HL-60 (cell line): Measurements from ENCODE around the gene BOD1L1.

Experiments
- POLR2AphosphoS5 ChIP-seq: IDR thresholded peaks from 2 replicates; pipeline ENCODE4 v1.6.1; 2012; ENCODE audit warnings: low read depth
- TF ChIP-seq, protein P1 (sequence below): IDR thresholded peaks from one replicate; pipeline ENCODE4 v1.5.1; 2011; ENCODE audit warnings: low read length, control low read depth, inconsistent platforms; ENCODE audit not compliant: insufficient read depth

- TF ChIP-seq, protein P1, sequence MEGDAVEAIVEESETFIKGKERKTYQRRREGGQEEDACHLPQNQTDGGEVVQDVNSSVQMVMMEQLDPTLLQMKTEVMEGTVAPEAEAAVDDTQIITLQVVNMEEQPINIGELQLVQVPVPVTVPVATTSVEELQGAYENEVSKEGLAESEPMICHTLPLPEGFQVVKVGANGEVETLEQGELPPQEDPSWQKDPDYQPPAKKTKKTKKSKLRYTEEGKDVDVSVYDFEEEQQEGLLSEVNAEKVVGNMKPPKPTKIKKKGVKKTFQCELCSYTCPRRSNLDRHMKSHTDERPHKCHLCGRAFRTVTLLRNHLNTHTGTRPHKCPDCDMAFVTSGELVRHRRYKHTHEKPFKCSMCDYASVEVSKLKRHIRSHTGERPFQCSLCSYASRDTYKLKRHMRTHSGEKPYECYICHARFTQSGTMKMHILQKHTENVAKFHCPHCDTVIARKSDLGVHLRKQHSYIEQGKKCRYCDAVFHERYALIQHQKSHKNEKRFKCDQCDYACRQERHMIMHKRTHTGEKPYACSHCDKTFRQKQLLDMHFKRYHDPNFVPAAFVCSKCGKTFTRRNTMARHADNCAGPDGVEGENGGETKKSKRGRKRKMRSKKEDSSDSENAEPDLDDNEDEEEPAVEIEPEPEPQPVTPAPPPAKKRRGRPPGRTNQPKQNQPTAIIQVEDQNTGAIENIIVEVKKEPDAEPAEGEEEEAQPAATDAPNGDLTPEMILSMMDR, result no peak
- TF ChIP-seq POLR2AphosphoS5, result no peak
Observed at GRCh38 chr4:13641084-13641483, 13.6 kb upstream of the BOD1L1 start.
